GM23338 (cell line): ENCODE data around the gene MTHFD1L. TPM values are rescaled to one million over a fixed set of nuclear protein-coding genes. Genes with fewer than 3 reads are reported as not detected.

Experiments
- ATAC-seq: fragments of 200-7000 bp; cut with Tn5 transposase; 3 replicates; pipeline ENCODE4 v1.9.1; 2020
- DNase-seq: peaks from one replicate; pipeline ENCODE4 v3.0.0-alpha.2; 2015; ENCODE audit warnings: low spot score
- H2AFZ ChIP-seq: fragments of 200-600 bp; sonication (generic); 2 replicates; pipeline ENCODE4 v1.8.0; 2016; ENCODE audit warnings: antibody characterized with exemption, mild to moderate bottlenecking, moderate library complexity
- H3F3A ChIP-seq: fragments of 200-600 bp; sonication (generic); replicated peaks from 2 replicates; pipeline ENCODE4 v1.8.0; 2017; ENCODE audit warnings: antibody characterized with exemption, mixed run types, low read depth
- H3K27ac ChIP-seq: fragments of 200-600 bp; sonication (generic); 2 replicates; pipeline ENCODE4 v1.6.1; 2016; ENCODE audit warnings: low read depth
- H3K27me3 ChIP-seq: fragments of 200-600 bp; sonication (generic); 2 replicates; pipeline ENCODE4 v1.8.0; 2016; ENCODE audit warnings: mild to moderate bottlenecking, mixed run types, moderate library complexity; ENCODE audit not compliant: insufficient read depth
- H3K36me3 ChIP-seq: fragments of 200-600 bp; sonication (generic); 2 replicates; pipeline ENCODE4 v1.8.0; 2016; ENCODE audit warnings: mild to moderate bottlenecking; ENCODE audit not compliant: insufficient read depth
- H3K4me1 ChIP-seq: fragments of 200-600 bp; sonication (generic); 2 replicates; pipeline ENCODE4 v1.8.0; 2016; ENCODE audit warnings: mild to moderate bottlenecking, moderate library complexity; ENCODE audit not compliant: insufficient read depth
- H3K4me2 ChIP-seq: fragments of 200-600 bp; sonication (generic); 2 replicates; pipeline ENCODE4 v1.7.1; 2017; ENCODE audit warnings: mixed run types
- H3K4me3 ChIP-seq: fragments of 200-600 bp; sonication (generic); 2 replicates; pipeline ENCODE4 v1.6.1; 2016; ENCODE audit warnings: mixed run types
- H3K79me2 ChIP-seq: fragments of 200-600 bp; sonication (generic); replicated peaks from 2 replicates; pipeline ENCODE4 v1.8.0; 2017; ENCODE audit warnings: mild to moderate bottlenecking; ENCODE audit not compliant: insufficient read depth
- H3K9me2 ChIP-seq: fragments of 200-600 bp; sonication (generic); 2 replicates; pipeline ENCODE4 v1.8.0; 2017; ENCODE audit not compliant: insufficient read depth
- H4K20me1 ChIP-seq: fragments of 200-600 bp; sonication (generic); replicated peaks from 2 replicates; pipeline ENCODE4 v1.8.0; 2017; ENCODE audit warnings: mild to moderate bottlenecking; ENCODE audit not compliant: insufficient read depth
- H3K27ac Mint-ChIP-seq: 2 replicates; pipeline ENCODE4 v1.8.0; 2020; ENCODE audit warnings: inconsistent platforms, mild to moderate bottlenecking, moderate library complexity, mixed read lengths
- H3K27me3 Mint-ChIP-seq: 3 replicates; pipeline ENCODE4 v1.8.0; 2022; ENCODE audit warnings: low read depth, mild to moderate bottlenecking, moderate library complexity, mixed read lengths, inconsistent platforms; ENCODE audit not compliant: insufficient read depth, poor library complexity
- H3K36me3 Mint-ChIP-seq: 3 replicates; pipeline ENCODE4 v1.8.0; 2021; ENCODE audit warnings: low read depth, mild to moderate bottlenecking, inconsistent platforms, moderate library complexity, mixed read lengths
- H3K4me1 Mint-ChIP-seq: 3 replicates; pipeline ENCODE4 v1.8.0; 2020; ENCODE audit warnings: mild to moderate bottlenecking, inconsistent platforms, mixed read lengths
- H3K4me3 Mint-ChIP-seq: 3 replicates; pipeline ENCODE4 v1.8.0; 2021; ENCODE audit warnings: moderate library complexity, mild to moderate bottlenecking, inconsistent platforms, mixed read lengths
- H3K9me3 Mint-ChIP-seq: 3 replicates; pipeline ENCODE4 v1.8.0; 2020; ENCODE audit warnings: moderate library complexity, mild to moderate bottlenecking, inconsistent platforms, mixed read lengths
- ETS1 ChIP-seq: IDR thresholded peaks from 2 replicates; pipeline ENCODE4 v1.6.1; 2016; ENCODE audit warnings: antibody characterized with exemption
- EZH2 ChIP-seq: fragments of 200-600 bp; sonication (generic); IDR thresholded peaks from one replicate; pipeline ENCODE4 v1.8.0; 2017; ENCODE audit warnings: antibody characterized with exemption, mild to moderate bottlenecking, low read depth; ENCODE audit not compliant: unreplicated experiment
- JUNB ChIP-seq: IDR thresholded peaks from one replicate; pipeline ENCODE4 v1.6.1; 2016; ENCODE audit warnings: antibody characterized with exemption; ENCODE audit not compliant: unreplicated experiment
- NANOG ChIP-seq: IDR thresholded peaks from 2 replicates; pipeline ENCODE4 v1.6.1; 2016; ENCODE audit warnings: antibody characterized with exemption, borderline replicate concordance
- POLR2AphosphoS5 ChIP-seq: IDR thresholded peaks from 2 replicates; pipeline ENCODE4 v1.6.1; 2016; ENCODE audit warnings: antibody characterized with exemption, low read depth
- ZNF114 ChIP-seq: fragments of 250-450 bp; sonication (Bioruptor Pico); IDR thresholded peaks from 2 replicates; pipeline ENCODE4 v1.5.0; 2020; ENCODE audit warnings: mild to moderate bottlenecking, moderate library complexity
- ZNF331 ChIP-seq: fragments of 250-450 bp; sonication (Bioruptor Pico); IDR thresholded peaks from 2 replicates; pipeline ENCODE4 v1.5.0; 2020; ENCODE audit warnings: low read depth, mild to moderate bottlenecking, moderate library complexity
- polyA plus RNA-seq: library from polyadenylated mRNA; unstranded; fragments of >200 nt; fragmentation: Nextera tagmentation; extraction: Ambion mirVana; gene quantifications from 2 replicates; pipeline ENCODE4 v1.2.1, GENCODE V29; 2016
- total RNA-seq: library from RNA; depleted of rRNA; stranded (reverse); fragments of >200 nt; shearing (Covaris generic); gene quantifications from 2 replicates; pipeline ENCODE4 v1.2.3, GENCODE V29; 2014
- TF ChIP-seq, protein P1 (sequence below): fragments of 250-450 bp; sonication (Bioruptor Pico); IDR thresholded peaks from 2 replicates; pipeline ENCODE4 v1.5.0; 2020; ENCODE audit warnings: mild to moderate bottlenecking, moderate library complexity

The MTHFD1L gene
- total and polyA plus RNA-seq, 2 experiments from 2014 or later, result 53.2 to 66.8 TPM

DNA sequence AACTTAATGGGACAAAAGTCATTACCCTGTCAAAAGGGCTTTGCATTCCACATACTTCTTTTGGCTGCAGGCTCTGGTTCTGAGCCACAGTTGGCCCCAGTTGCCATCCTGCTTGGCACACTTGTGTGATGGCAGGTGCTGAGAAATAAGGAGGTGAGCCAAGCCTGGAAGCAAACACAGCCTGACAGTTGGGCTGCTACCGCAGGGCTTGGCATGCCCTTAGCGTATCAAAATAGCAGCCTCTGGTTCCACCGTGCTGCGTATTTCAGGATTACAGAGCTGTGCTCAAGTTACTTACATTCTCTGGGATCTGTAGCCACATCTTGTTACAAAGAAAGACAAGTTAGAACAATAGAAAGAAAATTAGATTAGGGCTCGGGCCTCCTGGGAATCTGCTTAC, 11.1 kb downstream of the MTHFD1L start (continued):
- TF ChIP-seq, protein P1, sequence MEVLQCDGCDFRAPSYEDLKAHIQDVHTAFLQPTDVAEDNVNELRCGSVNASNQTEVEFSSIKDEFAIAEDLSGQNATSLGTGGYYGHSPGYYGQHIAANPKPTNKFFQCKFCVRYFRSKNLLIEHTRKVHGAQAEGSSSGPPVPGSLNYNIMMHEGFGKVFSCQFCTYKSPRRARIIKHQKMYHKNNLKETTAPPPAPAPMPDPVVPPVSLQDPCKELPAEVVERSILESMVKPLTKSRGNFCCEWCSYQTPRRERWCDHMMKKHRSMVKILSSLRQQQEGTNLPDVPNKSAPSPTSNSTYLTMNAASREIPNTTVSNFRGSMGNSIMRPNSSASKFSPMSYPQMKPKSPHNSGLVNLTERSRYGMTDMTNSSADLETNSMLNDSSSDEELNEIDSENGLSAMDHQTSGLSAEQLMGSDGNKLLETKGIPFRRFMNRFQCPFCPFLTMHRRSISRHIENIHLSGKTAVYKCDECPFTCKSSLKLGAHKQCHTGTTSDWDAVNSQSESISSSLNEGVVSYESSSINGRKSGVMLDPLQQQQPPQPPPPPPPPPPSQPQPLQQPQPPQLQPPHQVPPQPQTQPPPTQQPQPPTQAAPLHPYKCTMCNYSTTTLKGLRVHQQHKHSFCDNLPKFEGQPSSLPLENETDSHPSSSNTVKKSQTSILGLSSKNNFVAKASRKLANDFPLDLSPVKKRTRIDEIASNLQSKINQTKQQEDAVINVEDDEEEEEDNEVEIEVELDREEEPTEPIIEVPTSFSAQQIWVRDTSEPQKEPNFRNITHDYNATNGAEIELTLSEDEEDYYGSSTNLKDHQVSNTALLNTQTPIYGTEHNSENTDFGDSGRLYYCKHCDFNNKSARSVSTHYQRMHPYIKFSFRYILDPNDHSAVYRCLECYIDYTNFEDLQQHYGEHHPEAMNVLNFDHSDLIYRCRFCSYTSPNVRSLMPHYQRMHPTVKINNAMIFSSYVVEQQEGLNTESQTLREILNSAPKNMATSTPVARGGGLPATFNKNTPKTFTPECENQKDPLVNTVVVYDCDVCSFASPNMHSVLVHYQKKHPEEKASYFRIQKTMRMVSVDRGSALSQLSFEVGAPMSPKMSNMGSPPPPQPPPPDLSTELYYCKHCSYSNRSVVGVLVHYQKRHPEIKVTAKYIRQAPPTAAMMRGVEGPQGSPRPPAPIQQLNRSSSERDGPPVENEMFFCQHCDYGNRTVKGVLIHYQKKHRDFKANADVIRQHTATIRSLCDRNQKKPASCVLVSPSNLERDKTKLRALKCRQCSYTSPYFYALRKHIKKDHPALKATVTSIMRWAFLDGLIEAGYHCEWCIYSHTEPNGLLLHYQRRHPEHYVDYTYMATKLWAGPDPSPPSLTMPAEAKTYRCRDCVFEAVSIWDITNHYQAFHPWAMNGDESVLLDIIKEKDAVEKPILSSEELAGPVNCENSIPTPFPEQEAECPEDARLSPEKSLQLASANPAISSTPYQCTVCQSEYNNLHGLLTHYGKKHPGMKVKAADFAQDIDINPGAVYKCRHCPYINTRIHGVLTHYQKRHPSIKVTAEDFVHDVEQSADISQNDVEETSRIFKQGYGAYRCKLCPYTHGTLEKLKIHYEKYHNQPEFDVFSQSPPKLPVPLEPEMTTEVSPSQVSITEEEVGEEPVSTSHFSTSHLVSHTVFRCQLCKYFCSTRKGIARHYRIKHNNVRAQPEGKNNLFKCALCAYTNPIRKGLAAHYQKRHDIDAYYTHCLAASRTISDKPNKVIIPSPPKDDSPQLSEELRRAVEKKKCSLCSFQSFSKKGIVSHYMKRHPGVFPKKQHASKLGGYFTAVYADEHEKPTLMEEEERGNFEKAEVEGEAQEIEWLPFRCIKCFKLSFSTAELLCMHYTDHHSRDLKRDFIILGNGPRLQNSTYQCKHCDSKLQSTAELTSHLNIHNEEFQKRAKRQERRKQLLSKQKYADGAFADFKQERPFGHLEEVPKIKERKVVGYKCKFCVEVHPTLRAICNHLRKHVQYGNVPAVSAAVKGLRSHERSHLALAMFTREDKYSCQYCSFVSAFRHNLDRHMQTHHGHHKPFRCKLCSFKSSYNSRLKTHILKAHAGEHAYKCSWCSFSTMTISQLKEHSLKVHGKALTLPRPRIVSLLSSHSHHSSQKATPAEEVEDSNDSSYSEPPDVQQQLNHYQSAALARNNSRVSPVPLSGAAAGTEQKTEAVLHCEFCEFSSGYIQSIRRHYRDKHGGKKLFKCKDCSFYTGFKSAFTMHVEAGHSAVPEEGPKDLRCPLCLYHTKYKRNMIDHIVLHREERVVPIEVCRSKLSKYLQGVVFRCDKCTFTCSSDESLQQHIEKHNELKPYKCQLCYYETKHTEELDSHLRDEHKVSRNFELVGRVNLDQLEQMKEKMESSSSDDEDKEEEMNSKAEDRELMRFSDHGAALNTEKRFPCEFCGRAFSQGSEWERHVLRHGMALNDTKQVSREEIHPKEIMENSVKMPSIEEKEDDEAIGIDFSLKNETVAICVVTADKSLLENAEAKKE (CRISPR knock-in tag), result no peak
- TF ChIP-seq JUNB (no peak), EZH2 (no peak), ZNF331 (no peak), NANOG (no peak), POLR2AphosphoS5 (no peak)

DNA sequence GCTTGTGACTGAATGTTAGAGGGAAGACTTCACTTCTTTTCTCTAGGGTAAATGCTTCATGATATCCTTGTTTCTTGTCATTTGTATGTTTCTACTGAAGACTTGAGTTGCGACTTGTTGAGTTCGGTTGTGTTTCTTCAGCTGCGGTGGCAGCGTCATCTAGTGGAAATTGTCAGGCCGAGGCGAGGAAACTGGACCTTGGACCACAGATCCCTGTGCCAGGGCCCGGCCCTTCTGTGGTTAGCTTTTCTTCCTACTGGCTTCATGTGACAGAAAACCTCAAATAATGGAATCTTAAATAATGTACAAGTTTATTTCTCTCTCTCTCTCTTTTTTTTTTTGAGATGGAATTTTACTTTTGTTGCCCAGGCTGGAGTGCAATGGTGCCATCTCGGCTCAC, 12.4 kb downstream of the MTHFD1L start:
- Histone ChIP-seq H3K79me2 (peaks cover 87% of the 10 kb centered on the region), H3K27me3 (no peaks in the 10 kb centered on the region), H3K4me3 (peak overlapping the region; percentile 5; the same call in 1 of the 2 replicates), H4K20me1 (peaks cover 20% of the 10 kb centered on the region), H3F3A (peaks cover 7% of the 10 kb centered on the region), H2AFZ (no peak overlapping the region), H3K4me1 (peaks cover 28% of the 10 kb centered on the region), H3K27ac (peak overlapping the region; percentile 85), H3K4me2 (peak overlapping the region; percentile 27; the same call in 1 of the 2 replicates), H3K36me3 (peaks cover 3% of the 10 kb centered on the region), H3K9me2 (no peaks in the 10 kb centered on the region)
- Mint-ChIP-seq H3K36me3 (peaks cover 59% of the 10 kb centered on the region), H3K27me3 (peaks cover 6% of the 10 kb centered on the region), H3K4me1 (peaks cover 47% of the 10 kb centered on the region), H3K4me3 (no peak overlapping the region; the same call in 2 of the 3 replicates), H3K27ac (peak overlapping the region; percentile 63), H3K9me3 (no peaks in the 10 kb centered on the region)
- DNase-seq (no peak), ATAC-seq (no peak)
- TF ChIP-seq EZH2, result no peak
- no peak for TF ChIP-seq ETS1
- TF ChIP-seq, protein P1 (CRISPR knock-in tag), result no peak
- no peak for TF ChIP-seq ZNF114 (CRISPR knock-in tag)
